ENCODE results near the gene FADD. TPM values are rescaled to one million over a fixed set of nuclear protein-coding genes. Genes with fewer than 3 reads are reported as not detected.

Gene FADD
- total and polyA plus RNA-seq, 2 donors (not counting 3 experiments of a cell fraction or from before 2014, with no cell fraction given) = 35.4 to 45.1 TPM

DNA sequence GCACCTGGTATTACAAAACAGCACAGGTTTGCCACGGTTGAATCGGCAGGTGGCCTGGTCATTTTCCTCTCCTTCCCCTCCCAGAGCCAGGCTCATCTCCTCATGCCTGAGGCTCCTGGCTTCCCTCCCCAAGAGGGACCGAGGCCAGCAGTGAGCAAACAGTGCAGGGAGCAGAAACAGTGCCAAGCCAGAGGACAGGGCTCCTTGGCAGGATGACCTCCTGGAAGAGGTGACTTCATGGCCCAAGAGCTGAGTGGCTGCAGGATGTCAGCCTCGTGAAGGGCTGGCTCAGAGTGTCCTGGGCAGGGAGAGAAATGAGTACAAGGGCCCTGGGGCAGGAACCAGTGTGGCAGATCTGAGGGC is 44.6 kb downstream of the FADD start:
- dilution Hi-C loops (cut with MboI; ENCODE audit: extremely low pct_ligation_motif_present, low sequenced_read_pairs) (no loop called here), intact Hi-C loops (cut with micrococcal nuclease) (no loop called here)
- Histone ChIP-seq H3K27ac (ENCODE audit: insufficient read depth, low read depth, low read length) (no peak overlapping the region), H4K20me1 (replicated peaks; ENCODE audit: control insufficient read depth, extremely low read depth, insufficient read depth, low read length) (no peaks in the 10 kb centered on the region), H3K9me3 (replicated peaks; ENCODE audit: control insufficient read depth, insufficient read depth, low read length) (no peaks in the 10 kb centered on the region), H3K36me3 (ENCODE audit: control insufficient read depth in 2 of 2, extremely low read depth in 1 of 2, insufficient read depth in 2 of 2, low read length in 2 of 2) (no peaks in the 10 kb centered on the region), H3K4me1 (ENCODE audit: control insufficient read depth, extremely low read depth, insufficient read depth, low read length) (no peaks in the 10 kb centered on the region), H3K9me1 (replicated peaks; ENCODE audit: control insufficient read depth, extremely low read depth, insufficient read depth, low read length) (no peaks in the 10 kb centered on the region), H3K4me3 (replicated peaks in 1 of 3; ENCODE audit: insufficient read depth in 1 of 3, low read depth in 1 of 3, low read length in 3 of 3) (no peak overlapping the region), H2AFZ (ENCODE audit: low read depth, low read length) (no peak overlapping the region), H3K9ac (replicated peaks; ENCODE audit: extremely low read depth, insufficient read depth, low read length) (no peak overlapping the region), H3K79me2 (ENCODE audit: control insufficient read depth, insufficient read depth, low read length) (no peaks in the 10 kb centered on the region), H3K4me2 (ENCODE audit: insufficient read depth, low read length) (no peak overlapping the region), H3K27me3 (ENCODE audit: control insufficient read depth in 2 of 2, insufficient read depth in 2 of 2, low read length in 2 of 2) (no peaks in the 10 kb centered on the region)
- ChIA-PET CTCF (no interaction called here), POLR2A (no interaction called here)
- TF ChIP-seq POLR2AphosphoS5 (IDR thresholded peaks at IDR 0.05; ENCODE audit: insufficient read depth, low read depth, low read length) (no peak), CTCF (IDR thresholded peaks at IDR 0.05; ENCODE audit: extremely low read depth in 1 of 2, insufficient read depth in 1 of 2, low read depth in 1 of 2, low read length in 2 of 2) (no peak)
- BruUV-seq (replicated peaks) = no TSS peak
- DNase-seq (ENCODE audit: low read depth, low spot score) = no peak
- FAIRE-seq = no peak

DNA sequence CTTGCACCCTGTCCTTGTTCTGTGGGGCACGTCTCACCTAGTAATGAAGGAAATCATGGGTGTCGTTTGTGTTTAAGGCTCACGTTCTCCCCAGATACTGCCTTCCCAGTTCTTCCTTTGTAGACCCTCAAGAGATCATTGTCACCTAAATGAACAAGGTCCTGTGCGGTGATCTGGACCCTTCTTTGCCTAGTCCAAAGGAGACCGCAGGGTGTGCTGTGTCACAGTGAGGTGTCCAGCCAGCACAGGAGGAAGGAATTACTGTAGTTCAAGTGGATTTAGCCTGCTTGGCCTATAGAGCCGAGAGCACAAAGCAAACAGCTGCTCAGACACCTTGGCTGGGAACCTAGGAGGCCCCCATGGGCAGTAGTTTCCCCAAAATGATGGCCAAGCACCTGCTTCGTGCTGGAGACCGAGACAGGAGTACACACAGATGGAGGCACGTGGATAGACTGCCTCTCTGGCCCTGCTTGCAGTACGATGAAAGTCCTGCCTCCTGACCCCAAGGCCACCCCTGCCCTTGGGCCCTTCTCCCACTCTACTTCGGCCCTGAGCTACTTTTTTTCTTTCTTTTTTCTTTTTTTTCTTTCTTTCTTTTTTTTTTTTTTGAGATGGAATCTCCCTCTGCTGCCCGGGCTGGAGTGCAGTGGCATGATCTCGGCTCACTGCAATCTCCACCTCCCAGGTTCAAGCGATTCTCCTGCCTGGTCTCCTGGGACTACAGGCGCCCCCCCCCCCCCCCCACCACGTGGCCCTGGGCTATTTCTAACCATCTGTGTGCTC is 48.0 kb downstream of the FADD start:
- intact Hi-C loops (cut with micrococcal nuclease) = no loop called here
- CTCF ChIA-PET = no interaction called here
- FAIRE-seq = no peak

More for the DNA sequence above, 48.0 kb downstream of the FADD start:
- POLR2A ChIA-PET = no interaction called here
- Histone ChIP-seq H3K27me3 (ENCODE audit: control insufficient read depth in 2 of 2, insufficient read depth in 2 of 2, low read length in 2 of 2) (no peaks in the 10 kb centered on the region), H4K20me1 (replicated peaks; ENCODE audit: control insufficient read depth, extremely low read depth, insufficient read depth, low read length) (no peaks in the 10 kb centered on the region), H3K27ac (ENCODE audit: insufficient read depth, low read depth, low read length) (no peak overlapping the region), H3K4me2 (ENCODE audit: insufficient read depth, low read length) (no peak overlapping the region), H3K4me3 (replicated peaks in 1 of 3; ENCODE audit: insufficient read depth in 1 of 3, low read depth in 1 of 3, low read length in 3 of 3) (no peak overlapping the region), H2AFZ (ENCODE audit: low read depth, low read length) (no peak overlapping the region), H3K79me2 (ENCODE audit: control insufficient read depth, insufficient read depth, low read length) (no peaks in the 10 kb centered on the region), H3K9me3 (replicated peaks; ENCODE audit: control insufficient read depth, insufficient read depth, low read length) (no peaks in the 10 kb centered on the region), H3K4me1 (ENCODE audit: control insufficient read depth, extremely low read depth, insufficient read depth, low read length) (no peaks in the 10 kb centered on the region), H3K9me1 (replicated peaks; ENCODE audit: control insufficient read depth, extremely low read depth, insufficient read depth, low read length) (no peaks in the 10 kb centered on the region), H3K36me3 (ENCODE audit: control insufficient read depth in 2 of 2, extremely low read depth in 1 of 2, insufficient read depth in 2 of 2, low read length in 2 of 2) (no peaks in the 10 kb centered on the region), H3K9ac (replicated peaks; ENCODE audit: extremely low read depth, insufficient read depth, low read length) (no peak overlapping the region)
- no peak for DNase-seq (ENCODE audit: low read depth, low spot score)
- no TSS peak for BruUV-seq (replicated peaks)
- no peak for TF ChIP-seq POLR2AphosphoS5 (IDR thresholded peaks at IDR 0.05; ENCODE audit: insufficient read depth, low read depth, low read length)
- dilution Hi-C loops (cut with MboI; ENCODE audit: extremely low pct_ligation_motif_present, low sequenced_read_pairs) = no loop called here

Data from endothelial cell of umbilical vein (primary cell).